Stimulated activated naive CD4-positive, alpha-beta T cell treated with Interleukin-2 at 50 U/mL for 16 hours (primary cell): ENCODE measurements around the gene VAT1L.

Experiments
- DNase-seq: peaks from one replicate; lab custom pipeline; 2025; lab: John Stamatoyannopoulos, UW

Gene VAT1L

DNA sequence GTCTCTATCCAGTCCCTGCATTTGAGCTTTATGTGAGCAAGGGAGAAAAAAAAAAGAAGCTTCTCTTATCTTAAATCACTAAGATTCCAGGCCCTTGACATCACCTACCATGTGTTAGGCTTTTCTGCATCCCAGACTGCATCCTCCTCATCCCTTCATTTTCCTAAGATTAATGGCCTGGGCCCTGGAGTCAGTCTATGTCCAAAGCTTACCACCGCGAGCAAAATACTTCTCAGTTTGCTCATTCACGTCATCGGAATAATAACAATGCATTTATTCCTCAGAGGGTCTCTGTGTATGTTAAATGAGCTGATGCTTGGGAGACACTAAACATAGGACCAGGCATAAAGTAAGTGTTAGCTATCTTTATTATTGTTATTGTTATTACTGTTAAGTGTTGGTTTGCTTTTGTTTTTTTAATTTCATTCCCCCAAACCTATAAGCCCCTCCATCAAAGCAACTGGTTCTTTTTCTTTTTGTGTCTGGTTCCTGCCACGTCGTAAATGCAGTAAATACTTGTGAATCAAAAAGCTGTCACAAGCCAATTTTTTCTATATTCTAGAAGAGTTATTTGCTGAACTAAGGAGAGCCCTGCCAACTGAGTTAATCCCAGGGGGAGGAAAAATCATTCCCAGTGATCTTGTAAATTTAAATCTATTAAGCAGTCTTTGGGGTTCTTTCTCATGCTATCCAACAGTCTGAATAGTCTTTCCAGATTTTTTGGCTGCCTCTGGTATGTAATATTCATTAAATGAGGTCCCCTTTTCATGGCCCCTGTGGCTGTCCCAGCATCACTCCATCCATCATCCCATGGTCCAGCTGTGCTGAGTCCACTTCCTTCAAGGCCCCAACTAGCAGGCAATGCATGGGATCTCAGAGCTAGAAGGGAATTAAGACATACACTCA is 46.5 kb downstream of the VAT1L start:
- DNase-seq = no peak

DNA sequence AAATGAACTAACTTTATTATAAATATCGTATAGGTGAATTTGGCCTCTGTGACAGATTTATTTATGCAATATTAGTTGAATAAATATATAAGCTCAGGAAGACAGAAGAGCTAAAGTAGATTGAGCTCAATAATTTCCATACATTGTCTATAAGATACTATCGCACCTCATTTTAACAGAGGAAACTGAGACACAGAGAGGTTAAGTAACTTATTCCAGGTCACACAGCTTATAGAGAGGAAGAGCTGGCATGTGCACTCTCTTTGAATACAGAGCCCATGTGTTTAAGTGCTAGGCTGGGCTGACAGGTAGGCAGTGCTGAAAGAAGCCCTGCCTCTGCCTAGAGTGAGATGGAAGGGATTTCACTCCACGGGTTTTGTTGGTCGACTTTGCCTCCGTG is 48.4 kb downstream of the VAT1L start:
- no peak for DNase-seq

DNA sequence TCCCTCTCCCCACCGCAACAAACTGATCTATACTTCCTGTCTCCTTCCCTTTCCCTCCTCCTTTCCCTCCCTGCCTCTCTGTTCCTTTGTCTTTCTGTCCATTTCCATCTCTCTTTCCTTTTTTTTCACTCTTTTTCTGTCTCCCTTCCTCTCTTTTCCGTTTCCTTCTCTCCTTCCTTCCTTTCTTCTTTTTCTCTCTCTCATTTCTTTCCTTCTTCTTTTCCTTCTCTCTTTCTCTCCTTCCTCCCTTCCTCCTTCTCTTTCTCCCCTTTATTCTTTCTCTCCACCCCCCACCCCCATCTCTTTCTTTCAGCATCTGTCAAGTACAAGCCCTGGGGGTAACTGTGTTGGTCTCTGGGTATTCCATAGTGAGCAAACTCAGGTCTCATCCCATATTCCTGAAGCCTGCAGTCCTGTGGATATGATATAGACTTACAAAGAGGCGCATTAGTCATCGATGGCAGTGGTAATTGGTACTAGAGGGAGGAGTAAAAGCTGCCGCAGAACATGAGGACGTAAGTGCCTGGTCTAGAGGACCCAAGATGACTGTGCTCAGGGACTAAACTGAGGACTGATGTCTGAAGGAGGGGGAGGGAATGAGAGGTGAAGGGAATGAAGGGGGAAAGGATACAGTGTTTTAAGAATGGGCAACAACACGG is 50.4 kb downstream of the VAT1L start:
- DNase-seq = no peak

DNA sequence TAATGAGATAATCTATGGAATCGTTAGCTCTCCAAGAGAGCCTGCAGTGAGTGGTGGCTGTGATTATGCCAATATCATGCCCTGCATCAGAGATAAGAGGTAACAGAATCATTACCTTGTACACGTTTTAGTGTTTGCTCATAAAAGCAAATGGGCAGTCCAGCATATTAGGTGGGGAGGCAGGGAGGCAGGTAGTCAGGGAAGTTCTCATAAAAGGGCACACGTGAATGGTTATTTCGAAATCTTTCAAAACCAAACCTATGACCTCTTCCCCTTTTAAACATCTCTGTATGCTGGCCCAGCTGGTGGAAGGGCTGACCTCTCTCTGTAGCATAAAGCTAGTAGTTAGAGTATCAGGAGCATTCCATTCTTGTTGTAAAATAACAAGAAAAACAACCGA is 51.7 kb downstream of the VAT1L start:
- DNase-seq = no peak

DNA sequence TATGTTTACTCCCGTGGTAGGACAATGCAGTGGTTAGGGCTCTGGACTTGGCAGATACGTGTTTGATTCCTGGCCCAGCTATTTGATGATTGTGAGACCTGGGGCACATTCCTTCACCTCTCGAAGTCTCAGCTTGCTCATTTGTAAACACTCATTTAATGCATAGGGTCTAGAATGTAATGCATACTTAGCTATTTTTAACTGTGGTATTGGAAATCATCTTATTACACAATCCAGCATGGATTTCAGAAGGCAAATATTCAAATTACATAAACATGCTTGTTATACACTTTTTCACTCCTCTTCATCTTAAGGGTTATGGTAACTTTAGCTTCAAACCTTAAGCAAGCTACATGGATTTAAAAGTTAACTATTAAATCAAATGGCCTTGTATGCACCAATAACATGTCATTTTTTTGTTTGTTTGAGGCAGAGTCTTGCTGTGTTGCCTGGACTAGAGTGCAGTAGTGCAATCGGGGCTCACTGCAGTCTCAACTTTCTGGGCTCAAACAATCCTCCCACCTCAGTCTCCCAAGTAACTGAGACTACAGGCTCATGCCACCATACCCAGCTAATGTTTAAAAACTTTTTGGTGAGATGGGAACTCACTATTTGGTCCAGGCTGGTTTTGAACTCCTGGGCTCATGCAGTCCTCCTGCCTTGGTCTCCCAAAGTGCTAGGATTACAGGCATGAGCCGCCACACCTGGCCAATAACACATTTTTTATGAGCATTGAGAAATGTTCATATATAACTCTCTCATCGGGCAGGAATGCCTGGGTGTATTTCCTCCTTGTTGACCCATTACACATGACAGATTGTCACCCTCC is 52.5 kb downstream of the VAT1L start:
- DNase-seq = no peak

DNA sequence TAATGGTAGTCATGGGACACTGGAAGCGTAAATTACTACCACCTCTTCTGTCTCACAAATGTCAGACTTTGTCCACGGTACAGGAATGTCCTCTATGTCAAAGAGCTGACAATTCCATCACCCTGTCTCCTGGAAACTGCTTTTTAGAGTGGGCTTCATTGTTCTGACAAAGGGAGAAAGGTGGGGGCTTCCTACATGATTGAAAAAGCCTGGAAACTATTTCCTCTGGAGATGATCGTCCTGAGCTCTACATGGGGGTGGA is 53.1 kb downstream of the VAT1L start:
- no peak for DNase-seq

DNA sequence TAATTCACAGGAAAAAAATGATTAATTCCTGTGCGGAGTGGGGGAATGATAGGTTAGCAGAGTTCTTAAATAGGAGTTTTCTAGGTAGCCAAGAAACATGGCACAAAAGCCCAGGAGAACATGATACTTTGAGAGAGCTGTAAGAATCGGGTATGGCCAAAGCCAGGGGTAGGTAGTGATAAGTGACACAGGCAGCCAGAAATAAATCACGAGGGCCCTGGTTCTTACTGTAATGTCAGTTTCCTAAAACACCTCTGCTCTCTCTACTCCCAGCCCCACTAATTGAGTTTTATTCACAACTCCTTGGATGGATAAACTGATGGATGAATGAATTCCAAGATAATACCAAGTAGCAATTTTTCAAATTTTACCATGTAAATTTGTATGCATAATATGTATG is 54.1 kb downstream of the VAT1L start:
- DNase-seq = no peak

DNA sequence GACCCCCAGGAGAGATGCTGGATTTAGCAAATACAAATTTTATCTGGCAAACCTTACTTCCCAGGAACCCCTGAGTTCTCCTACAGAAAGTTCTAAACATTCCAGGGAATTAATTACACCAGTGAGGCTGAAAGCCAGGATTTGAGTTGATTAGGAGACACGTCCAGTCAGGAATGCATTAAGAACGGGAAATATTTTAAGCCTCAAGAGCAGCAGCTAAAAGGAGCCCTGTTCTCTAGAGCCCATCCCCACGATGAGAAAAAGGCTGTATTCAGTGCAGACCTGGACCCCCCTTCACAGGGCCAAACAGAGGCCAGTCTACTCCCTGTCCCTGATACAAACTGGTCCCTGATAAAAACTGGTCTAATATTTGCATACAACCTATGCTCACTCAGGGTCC is 55.0 kb downstream of the VAT1L start:
- no peak for DNase-seq

DNA sequence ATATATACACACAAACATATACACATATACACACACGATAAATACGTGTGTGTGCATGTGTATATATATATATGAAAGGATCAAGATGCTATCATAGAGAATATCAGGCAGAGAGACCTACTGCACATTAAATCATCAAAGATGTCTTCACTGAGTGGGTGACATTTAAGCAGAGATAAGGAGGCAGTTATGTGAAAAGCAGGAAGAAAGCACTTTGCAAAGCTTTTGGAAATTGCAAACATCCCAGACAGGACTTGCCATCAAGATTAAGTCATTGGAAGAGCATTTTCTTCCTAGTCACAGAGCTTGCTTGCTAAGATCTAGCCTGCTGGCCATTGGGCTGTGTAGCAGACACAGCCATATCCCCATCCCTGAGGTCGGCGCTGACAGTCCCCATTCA is 56.4 kb downstream of the VAT1L start:
- no peak for DNase-seq

DNA sequence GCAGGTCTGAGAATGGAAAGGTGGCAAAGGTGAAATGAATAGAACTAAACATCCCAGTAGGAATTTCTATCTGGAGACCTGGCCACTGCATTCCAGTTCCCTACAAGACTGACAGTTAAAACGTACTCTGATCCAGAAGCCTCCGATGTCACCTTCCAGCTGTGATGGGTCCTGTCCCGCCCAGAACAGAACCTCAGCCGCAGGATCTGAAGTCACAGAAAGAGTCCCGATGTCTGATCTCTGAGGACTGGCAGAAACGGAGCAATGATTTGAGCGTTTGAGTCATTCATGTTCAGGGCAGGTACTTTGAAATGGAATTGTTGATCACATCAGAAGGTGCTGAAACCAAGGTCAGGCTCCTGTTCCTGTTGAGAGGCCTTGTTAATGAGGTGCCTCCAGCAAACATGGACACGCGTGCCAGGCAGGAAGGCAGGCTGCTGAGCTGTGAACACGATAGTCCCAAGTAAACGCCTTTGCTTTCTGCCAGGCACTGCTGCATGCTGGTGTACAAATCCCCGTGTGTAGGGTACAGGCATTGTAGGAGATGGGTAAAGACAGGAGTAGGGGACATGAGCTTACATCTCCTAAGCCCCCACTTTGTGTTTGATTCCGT is 61.4 kb downstream of the VAT1L start:
- DNase-seq = no peak

DNA sequence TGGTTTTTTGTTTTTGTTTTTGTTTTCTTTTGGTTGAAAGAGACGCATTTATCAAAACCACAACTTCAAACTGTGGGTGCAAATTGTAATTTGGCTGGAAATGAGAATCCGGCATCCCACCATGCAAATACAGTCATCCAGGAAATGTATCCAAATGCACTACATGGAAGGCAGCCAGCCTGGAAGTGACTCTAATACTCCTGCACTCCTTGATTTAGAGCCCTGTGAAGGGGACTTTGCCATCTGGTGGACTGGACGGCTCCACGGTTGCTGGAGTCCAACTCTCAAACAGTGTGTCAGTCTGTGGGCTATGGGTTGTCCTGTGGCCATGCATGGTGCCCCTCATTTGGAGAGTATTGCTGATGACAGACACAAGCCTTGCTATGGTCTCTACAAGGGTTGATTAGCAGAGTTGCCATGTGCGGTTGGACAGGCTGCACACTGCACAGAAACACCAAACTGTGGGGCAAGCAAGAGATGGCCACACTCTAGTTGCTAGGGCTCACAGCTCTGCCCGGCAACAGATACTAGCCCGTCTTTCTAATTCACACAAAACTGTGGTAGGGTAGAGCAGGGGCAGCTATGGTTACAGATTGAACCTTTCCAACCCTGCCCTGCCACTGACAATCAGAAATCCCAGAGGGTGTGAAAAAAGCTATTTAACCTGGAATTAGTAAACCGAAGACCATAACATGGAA is 62.4 kb downstream of the VAT1L start:
- DNase-seq = no peak

DNA sequence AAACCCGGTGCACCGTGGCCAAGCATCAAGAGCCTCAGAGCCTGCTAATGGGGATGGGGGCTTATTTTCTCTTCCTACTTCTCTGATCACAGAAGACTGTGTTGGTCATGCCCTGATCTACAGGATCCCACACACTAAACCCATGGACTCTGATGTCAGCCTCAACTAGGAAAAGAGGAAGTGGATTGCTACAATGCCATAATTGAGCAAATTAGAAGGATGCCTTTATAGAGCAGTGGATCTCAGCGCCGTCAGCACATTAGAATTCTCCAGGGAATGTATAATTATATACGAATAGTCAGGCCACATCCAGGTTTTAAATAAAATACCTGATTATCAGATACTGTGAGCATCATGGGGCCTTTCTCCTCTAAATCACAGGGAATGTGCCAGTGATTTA is 64.8 kb downstream of the VAT1L start:
- DNase-seq = no peak

DNA sequence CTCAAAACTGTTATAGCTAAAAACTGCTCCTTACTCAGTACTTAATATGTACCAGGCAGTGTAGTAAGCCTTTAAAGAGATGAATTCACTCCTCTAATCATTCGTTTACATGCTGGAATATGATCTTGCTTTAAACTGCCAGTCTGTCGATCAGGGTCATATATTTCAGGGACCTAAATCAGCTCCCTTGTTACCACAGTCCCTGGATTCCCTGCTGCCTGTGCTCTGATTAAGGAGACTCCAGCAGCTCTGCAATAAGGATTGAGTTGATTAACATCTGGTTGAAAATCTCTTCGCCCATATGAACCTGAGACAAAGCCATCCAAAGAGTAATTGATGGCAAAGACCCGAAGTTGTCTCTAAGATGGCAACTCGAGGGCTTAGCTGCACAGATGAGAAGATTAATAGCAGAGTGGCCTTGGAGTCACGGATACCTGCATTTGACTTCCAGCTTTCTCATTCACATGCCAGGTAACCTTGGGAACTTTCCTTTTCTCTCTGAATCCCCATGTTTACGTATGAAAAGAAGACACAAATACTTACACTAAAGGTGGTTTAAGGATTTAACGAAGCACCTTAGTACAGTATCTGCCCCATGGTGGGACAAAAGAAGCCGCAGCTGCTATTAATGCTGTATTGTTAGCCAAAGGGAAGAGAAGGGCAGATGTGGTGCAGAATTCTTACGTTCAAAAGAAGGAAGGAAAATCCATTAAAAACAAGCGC is 68.2 kb downstream of the VAT1L start:
- DNase-seq = no peak

DNA sequence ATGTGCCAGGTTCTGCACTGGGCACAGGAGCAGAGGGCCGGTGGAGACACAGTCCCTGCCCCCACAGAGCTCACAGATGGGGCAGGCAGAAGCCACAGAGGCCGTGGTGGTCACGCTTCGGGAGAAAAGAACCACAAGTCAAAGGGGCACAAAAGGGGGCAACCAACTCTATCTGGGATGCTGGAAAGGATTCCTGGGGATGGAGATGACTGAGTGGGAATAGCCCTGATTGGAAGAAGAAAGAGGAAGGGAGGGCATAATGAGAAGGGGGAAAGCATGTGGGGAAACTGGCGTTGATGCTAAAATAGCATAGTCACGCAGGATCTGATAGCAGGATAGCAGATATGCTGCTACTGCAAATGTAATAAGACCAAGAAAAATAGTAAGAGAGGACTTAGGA is 69.7 kb downstream of the VAT1L start:
- DNase-seq = no peak

DNA sequence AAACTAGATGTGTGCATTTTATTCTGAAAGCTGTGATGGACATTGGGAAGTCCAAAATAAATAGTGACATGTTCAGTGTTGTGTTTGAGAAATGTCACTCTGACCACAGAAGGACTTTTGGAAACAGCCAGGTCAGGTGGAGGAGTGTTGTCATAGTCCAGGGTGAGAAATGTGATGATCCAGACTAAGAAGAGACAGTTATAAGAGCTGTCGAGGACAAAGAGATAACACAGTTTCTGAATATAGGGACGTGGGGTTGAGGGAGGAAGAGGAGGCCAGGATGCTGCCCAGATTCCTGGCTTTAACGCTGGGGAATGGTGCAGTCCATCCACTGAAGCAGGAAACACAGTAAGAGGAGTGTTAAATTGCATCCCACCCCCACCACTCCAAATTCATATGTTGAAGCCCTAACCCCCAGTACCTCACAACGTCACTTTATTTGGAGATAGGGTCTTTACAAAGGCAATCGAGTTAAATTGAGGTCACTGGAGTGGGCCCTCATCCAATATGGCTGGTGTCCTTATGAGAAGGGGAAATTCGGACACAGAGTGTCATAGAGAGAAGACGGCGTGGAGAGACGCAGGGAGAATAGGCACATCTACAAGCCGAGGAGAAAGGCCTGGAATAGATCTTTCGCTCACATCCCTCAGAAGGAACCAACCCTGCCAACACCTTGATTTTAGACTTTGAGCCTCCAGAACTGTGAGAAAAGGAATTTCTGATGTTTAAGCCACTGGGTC is 71.3 kb downstream of the VAT1L start:
- DNase-seq = no peak

DNA sequence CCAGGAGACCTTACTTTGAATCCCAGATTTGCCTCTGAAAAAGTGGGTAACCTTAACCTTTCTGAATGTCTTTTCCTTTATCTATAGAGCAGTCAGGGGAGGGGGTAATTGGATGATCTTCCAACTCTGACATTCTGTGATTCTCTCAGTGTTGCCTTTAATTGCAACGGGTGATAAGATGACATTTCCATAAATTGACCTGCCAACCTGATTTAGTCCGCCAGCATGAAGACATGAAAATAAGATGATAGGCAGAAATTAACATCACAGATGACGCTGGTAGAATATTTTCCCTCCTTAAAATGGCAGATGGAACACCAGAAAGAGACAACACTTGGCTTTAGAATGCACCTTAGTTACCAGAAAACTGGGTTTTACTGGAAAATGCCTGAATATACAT is 72.6 kb downstream of the VAT1L start:
- DNase-seq = no peak

DNA sequence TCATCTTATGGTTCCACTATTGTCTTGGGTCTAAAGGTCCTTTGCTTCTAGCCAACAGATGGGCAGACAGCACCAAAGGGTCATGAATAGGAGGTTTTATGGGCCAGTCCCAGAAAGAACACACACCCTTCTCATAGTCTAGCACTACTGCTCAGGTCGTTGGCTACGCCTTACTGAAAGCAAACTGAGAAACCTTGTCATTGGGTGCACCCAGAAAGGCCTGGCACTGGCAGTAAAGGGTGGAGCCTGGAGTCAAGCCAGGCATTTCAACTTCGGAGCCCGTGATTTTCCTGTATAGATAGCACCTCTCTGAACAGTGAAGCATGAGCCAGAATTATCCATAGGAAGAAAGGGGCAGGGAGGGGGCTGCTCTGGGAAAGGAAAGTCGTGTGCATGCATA is 74.9 kb downstream of the VAT1L start:
- DNase-seq = no peak

DNA sequence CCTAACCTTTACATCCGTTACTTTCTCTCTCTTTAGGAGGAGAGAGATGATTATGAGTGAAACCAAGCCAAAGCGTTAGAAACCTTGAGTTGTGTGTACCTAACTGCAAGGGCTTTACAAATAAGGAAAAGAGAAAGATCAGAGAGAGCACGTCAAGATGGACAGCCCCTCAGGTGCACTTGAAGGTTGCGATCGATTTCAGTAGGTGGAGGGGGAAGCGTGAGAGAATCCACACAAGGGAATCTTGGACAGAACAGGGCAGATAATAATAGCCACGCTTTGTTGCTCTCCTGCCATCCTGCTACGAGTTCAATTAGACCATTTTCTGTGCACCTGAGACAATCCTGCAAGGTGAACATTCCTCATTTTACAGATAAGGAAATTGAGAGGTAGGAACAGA is 78.4 kb downstream of the VAT1L start:
- no peak for DNase-seq

DNA sequence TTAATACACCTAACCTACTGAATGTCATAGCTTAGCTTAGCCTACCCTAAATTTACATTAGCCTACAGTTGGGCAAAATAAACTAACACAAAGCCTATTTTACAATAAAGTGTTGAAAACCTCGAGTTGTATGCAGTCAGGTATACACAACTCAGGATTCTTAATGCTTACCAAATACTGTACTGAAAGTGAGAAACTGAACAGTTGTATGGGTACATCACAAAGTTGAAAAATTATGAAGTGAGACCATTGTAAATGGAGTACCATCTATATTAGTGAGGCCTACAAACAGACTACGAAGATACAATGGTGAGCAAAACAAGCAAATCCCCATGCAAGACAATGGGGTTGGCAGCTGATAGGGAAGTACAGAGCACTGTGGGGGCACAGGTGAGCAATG is 79.7 kb downstream of the VAT1L start:
- no peak for DNase-seq

DNA sequence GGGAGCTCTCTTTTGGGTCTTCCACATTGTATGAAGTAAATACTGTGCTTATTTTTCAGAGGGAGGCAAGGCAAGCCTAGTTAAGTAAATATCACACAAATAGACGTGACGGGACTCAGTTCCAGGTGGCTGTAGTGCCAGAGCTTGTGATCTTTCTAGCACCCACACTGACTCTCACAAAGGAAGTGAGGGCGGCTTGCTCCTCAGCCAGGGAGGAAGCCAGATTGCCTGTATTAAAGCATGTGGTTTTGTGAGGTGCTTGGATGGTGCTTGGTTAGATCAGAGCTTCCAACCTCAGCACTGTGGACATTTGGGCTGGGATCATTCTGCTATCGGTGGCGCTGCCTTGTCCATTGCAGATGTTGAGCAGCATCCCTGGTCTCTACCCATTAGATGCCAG is 80.1 kb downstream of the VAT1L start:
- no peak for DNase-seq
